Gastroesophageal sphincter (tissue), 3 donors: ENCODE results near the gene C12orf60.

Experiments used
- CTCF ChIP-seq, 4 experiments: fragments of 200-600 bp in 2 of 4; fragments of 450-650 bp in 2 of 4; sonication (generic) in 1 of 4; IDR thresholded peaks; one replicate each; pipeline ENCODE4 v1.5.1; 2017 to 2019; ENCODE audit warnings: antibody characterized with exemption in 4 of 4, mild to moderate bottlenecking in 2 of 4, moderate library complexity in 2 of 4
- EP300 ChIP-seq: sonication (generic); formaldehyde crosslinking; IDR thresholded peaks from one replicate; pipeline ENCODE4 v1.6.1; 2017; ENCODE audit warnings: antibody characterized with exemption, mild to moderate bottlenecking
- POLR2A ChIP-seq, 2 donors: fragments of 450-650 bp; IDR thresholded peaks; one replicate each; pipeline ENCODE4 v1.6.1; 2017; ENCODE audit warnings: antibody characterized with exemption in 2 of 2, mild to moderate bottlenecking in 2 of 2, moderate library complexity in 1 of 2

GRCh38 chr12:14833336-14833735, 29.9 kb downstream of the C12orf60 start:
- no peak for TF ChIP-seq CTCF (IDR thresholded peaks at IDR 0.05)
- TF ChIP-seq POLR2A (IDR thresholded peaks at IDR 0.05): no peak
- no peak for TF ChIP-seq EP300
